ENCODE measurements around the gene CTBP2.

Gene CTBP2

DNA sequence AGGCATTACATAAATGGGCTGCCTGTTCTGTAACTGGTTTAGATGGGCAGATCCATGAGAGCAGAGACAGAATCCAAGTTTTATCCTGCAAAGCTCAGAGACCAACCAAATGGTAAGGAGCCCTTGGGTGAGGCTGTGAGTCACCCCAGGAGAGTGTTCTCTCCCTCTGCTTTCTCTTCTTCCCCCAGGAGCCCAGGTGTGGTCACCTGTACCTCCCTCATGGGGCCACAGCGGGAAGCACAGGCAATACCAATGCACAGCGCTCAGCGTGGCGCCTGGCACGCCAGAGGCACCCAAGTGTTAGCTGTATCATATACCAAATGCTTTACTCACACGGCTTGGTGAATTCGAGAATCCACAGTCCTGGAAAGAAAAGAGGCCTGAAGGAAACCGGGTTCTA is 39.4 kb downstream of the CTBP2 start:
- Mint-ChIP-seq H3K27ac (peak overlapping the region in 2 of 3 experiments; percentile 29 to 98), H3K27me3 (ENCODE audit: low read depth) (no peaks in the 10 kb centered on the region), H3K4me1 (peaks cover 66% of the 10 kb centered on the region), H3K36me3 (ENCODE audit: low read depth) (peaks cover 13% of the 10 kb centered on the region), H3K9me3 (no peaks in the 10 kb centered on the region), H3K4me3 (no peak overlapping the region)
- TF ChIP-seq, protein P1, sequence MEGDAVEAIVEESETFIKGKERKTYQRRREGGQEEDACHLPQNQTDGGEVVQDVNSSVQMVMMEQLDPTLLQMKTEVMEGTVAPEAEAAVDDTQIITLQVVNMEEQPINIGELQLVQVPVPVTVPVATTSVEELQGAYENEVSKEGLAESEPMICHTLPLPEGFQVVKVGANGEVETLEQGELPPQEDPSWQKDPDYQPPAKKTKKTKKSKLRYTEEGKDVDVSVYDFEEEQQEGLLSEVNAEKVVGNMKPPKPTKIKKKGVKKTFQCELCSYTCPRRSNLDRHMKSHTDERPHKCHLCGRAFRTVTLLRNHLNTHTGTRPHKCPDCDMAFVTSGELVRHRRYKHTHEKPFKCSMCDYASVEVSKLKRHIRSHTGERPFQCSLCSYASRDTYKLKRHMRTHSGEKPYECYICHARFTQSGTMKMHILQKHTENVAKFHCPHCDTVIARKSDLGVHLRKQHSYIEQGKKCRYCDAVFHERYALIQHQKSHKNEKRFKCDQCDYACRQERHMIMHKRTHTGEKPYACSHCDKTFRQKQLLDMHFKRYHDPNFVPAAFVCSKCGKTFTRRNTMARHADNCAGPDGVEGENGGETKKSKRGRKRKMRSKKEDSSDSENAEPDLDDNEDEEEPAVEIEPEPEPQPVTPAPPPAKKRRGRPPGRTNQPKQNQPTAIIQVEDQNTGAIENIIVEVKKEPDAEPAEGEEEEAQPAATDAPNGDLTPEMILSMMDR (IDR thresholded peaks at IDR 0.05; ENCODE audit: unreplicated experiment in 3 of 3) = no peak

DNA sequence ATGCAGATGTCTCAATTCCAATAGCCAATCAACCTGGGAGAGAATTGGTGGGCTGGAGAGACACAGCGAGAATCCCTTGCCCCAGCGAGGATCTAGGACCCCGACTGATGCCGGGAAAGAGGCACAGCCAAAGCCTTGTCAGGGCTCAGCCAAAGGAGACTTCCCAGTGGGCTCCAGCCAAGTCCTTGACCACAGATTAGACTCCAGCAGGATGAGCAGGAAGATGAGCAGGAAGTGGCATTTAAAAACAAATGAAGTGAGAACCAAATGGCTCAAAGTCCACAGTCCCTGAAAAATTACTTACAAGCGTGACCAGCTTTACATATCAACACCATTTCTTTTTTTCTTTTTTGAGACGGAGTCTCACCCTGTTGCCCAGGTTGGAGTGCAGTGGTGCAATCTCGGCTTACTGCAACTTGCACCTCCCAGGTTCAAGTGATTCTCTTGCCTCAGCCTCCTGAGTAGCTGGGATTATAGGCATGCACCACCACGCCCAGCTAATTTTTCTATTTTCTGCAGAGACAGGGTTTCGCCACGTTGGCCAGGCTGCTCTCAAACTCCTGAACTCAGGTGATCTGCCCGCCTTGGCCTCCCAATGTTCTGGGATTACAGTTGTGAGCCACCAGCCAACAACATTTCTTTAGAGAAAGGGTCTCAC is 40.2 kb downstream of the CTBP2 start:
- peak overlapping the region; percentile 60 to 98 (median 70) for H3K27ac Mint-ChIP-seq
- no peaks in the 10 kb centered on the region for H3K27me3 Mint-ChIP-seq (ENCODE audit: low read depth)
- H3K36me3 Mint-ChIP-seq (ENCODE audit: low read depth) = peaks cover 9% of the 10 kb centered on the region
- H3K4me3 Mint-ChIP-seq = no peak overlapping the region
- H3K4me1 Mint-ChIP-seq = peaks cover 67% of the 10 kb centered on the region
- no peaks in the 10 kb centered on the region for H3K9me3 Mint-ChIP-seq
- TF ChIP-seq, protein P1 (IDR thresholded peaks at IDR 0.05; ENCODE audit: unreplicated experiment in 3 of 3) = no peak

DNA sequence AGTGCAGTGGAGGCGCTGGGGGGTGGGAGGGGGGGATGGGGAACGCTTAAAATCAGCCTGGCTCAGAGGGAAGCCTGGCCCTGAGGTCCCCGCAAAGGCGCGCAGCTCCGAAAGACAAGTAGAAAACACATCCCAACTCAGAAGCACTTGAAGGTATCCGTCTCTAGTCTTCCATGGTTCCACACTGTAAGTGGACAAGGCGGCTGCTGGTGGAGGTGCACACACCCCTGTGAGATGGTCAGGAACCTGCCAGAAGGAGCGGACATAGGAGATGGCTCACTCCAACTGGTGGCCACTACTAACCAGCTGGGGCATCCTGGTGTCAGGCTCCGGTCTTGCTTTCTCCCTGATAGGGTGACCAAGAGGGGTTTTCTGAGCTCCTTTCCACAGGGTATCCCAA is 41.7 kb downstream of the CTBP2 start:
- TF ChIP-seq, protein P1 (IDR thresholded peaks at IDR 0.05; ENCODE audit: unreplicated experiment in 3 of 3) = no peak
- no peaks in the 10 kb centered on the region for H3K27me3 Mint-ChIP-seq (ENCODE audit: low read depth)
- H3K4me1 Mint-ChIP-seq = peaks cover 63% of the 10 kb centered on the region
- no peak overlapping the region for H3K4me3 Mint-ChIP-seq
- H3K36me3 Mint-ChIP-seq (ENCODE audit: low read depth) = peaks cover 12% of the 10 kb centered on the region
- no peaks in the 10 kb centered on the region for H3K9me3 Mint-ChIP-seq
- peak overlapping the region in 2 of 3 experiments; percentile 56 to 98 for H3K27ac Mint-ChIP-seq

DNA sequence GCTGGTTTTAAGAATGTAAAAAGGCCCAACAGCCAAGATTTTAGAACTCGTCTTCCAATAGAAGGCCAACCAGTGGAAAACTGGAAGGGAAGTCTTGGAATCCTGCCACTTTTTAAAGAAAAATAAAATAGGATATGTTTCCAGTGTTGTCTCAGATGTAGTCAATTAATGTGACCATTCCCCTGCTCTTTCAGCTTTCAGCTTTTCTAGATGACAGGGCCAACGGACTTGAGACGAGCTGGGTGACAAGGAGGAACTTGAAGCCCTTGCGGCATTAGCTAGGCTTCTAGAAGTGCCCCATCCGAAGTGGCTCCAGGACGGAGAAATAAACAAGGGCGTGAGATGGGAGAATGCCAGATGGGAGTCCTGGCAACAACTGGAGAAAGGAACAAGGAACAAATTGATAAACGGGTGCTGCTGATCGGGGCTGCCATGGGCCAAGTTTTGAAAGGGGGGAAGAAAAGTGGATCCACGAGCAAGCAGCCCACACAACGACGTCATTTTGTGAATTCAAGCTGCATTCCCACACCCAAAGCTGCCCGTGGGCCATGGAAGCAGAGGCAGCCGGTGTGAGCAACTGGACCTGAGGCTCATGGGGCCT is 42.3 kb downstream of the CTBP2 start:
- TF ChIP-seq, protein P1 (IDR thresholded peaks at IDR 0.05; ENCODE audit: unreplicated experiment in 3 of 3) = no peak
- no peaks in the 10 kb centered on the region for H3K27me3 Mint-ChIP-seq (ENCODE audit: low read depth)
- H3K4me1 Mint-ChIP-seq = peaks cover 66% of the 10 kb centered on the region
- H3K36me3 Mint-ChIP-seq (ENCODE audit: low read depth) = peaks cover 12% of the 10 kb centered on the region
- H3K4me3 Mint-ChIP-seq = peak overlapping the region in 2 of 3 experiments; percentile 65 to 73
- no peaks in the 10 kb centered on the region for H3K9me3 Mint-ChIP-seq
- peak overlapping the region; percentile 76 to 98 (median 97) for H3K27ac Mint-ChIP-seq

DNA sequence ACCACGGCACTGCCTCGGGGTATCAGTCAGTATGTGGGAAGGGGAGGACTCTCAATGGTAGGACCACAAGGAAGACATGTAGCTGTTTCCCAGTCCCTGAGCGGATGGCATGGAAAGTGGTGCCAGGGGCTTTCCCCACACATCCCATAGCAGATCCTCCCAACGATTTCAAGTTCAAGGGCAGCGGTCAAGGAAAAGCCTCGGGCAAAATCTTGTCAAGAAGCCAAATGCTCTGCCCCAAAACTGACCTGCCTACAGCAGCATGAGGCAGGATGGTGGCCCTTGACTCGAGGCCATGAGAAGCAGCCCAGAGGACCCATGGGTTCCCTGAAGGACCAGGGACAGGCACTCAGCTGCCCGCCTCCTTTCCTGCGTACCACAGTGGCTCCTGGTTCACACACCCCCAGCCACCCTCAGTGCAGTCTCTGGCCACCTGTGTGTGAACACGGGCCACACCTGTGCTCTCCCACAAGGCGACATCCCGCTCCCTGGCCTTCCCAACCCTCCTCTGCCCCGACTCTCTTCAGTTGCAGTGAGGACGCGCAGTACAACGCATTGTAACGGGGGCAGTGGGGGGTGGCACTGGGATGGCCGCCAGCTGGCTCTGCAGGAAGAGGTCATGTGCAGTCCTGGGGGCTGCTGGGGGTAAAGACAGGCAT is 43.6 kb downstream of the CTBP2 start:
- H3K4me1 Mint-ChIP-seq = peaks cover 62% of the 10 kb centered on the region
- no peaks in the 10 kb centered on the region for H3K27me3 Mint-ChIP-seq (ENCODE audit: low read depth)
- H3K27ac Mint-ChIP-seq = peak overlapping the region in 1 of 3 experiments; percentile 31
- TF ChIP-seq, protein P1 (IDR thresholded peaks at IDR 0.05; ENCODE audit: unreplicated experiment in 3 of 3) = no peak
- peaks cover 3% of the 10 kb centered on the region for H3K36me3 Mint-ChIP-seq (ENCODE audit: low read depth)
- no peak overlapping the region for H3K4me3 Mint-ChIP-seq
- H3K9me3 Mint-ChIP-seq = no peaks in the 10 kb centered on the region
